ENCODE results near the gene SPTBN1. TPM values are rescaled to one million over a fixed set of nuclear protein-coding genes. Genes with fewer than 3 reads are reported as not detected.
A peak's percentile ranks its signal among the peaks of the same experiment; 100 is the strongest.

The SPTBN1 gene
- total RNA-seq, 1 donor from 2014 or later = 108 TPM

DNA sequence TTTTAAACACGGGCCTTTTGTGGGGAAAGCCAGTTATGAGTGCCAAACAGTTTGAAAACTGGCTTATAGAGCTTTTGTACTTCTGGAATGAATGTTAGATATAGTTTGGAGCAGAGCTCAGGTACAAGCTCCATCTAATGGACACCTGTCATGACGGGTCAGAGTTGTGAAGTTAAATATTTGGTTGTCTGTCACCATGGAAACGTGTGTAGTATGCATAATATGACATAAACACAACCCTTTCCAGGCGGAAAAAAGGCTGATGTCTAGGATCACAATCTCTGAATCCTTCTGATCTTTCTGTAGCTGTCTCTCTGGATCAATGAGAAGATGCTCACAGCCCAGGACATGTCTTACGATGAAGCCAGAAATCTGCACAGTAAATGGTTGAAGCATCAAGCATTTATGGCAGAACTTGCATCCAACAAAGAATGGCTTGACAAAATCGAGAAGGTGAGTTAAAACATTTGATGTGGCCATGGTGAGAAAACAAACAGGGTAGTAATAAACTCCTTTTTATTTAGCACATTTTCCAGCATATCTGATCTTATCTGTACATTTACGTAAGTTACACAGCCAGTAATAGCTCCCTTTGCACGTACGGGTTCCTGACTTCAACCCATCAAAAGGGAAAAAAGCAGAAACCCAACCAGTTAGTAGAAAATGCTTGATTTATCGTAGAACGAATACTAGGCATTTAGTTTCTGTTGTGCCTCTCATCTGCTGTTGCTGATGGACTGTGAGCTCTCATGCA, 186.7 kb downstream of the SPTBN1 start:
- ATAC-seq (no peak), DNase-seq (ENCODE audit: low spot score) (no peak)

GRCh38 chr2:54644236-54644635, 188.1 kb downstream of the SPTBN1 start:
- ATAC-seq (no peak), DNase-seq (ENCODE audit: low spot score) (no peak)

- ATAC-seq = no peak
- no peak for DNase-seq (ENCODE audit: low spot score)
Measured at GRCh38 chr2:54646170-54646927, 190.2 kb downstream of the SPTBN1 start.

DNA sequence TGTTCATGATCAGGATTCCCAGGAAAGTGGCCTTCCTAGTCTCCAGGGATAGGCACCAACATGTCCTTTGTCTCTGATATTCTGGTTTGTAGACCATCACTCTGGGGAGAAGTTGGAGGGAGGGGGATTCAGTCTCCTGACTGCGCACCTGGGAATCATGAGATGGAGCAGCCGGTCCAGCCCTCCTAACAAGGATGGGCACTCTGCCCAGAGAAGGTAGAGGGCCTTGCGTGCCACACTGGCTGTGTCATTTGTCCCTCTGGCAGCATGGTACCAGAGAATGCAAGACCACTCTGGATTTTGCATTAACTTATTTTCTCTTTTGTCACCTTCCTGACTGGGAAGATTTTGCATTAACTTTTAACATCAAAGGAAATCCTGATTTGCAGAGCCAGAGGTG, 192.1 kb downstream of the SPTBN1 start:
- DNase-seq (ENCODE audit: low spot score) = no peak
- ATAC-seq = no peak

DNA sequence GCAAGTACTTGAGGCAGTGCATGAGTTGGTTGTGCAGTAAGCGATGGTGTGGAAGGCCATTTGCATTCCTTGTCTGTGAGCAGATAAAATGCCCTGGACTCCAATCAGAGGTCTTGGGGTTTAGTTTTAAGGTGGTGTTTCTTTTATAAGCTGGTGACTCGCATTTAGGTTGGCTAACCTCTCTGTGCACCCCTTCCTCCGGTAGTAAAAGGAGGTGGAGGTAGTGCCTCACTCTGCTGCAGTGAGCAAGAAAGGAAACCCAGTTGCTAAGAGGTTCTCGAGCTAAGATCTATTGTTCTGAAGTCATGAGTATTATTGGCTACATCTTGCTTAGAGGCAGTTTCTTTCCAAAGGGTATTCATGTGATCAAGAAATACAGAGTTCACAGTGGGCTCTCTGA, 193.1 kb downstream of the SPTBN1 start:
- ATAC-seq (no peak), DNase-seq (ENCODE audit: low spot score) (no peak)

DNA sequence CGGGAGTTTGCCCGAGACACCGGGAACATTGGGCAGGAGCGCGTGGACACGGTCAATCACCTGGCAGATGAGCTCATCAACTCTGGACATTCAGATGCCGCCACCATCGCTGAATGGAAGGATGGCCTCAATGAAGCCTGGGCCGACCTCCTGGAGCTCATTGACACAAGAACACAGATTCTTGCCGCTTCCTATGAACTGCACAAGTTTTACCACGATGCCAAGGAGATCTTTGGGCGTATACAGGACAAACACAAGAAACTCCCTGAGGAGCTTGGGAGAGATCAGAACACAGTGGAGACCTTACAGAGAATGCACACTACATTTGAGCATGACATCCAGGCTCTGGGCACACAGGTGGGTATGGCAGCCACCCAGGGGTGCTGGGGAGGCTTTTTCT, 193.5 kb downstream of the SPTBN1 start:
- DNase-seq (ENCODE audit: low spot score) = no peak
- ATAC-seq = no peak

DNA sequence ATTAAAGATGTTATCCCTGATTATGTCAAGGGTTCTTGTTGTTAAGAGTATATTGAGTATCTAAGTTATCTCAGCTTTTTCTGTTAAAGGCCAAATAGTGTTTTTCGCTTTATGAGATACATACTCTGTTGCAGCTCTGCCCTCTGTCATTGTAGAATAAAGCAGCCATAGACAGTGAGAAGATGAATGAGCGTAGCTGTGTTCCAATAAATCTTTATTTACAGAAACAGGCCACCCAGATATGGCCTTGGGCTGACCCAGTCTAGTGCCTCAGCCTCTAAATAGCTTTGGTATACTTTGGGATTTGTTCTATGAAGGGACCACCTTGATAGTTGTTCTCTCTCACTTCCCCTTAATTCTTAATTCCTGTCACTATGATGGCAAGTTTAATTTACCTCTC, 194.5 kb downstream of the SPTBN1 start:
- no peak for ATAC-seq
- DNase-seq (ENCODE audit: low spot score) = no peak

- no peak for DNase-seq (ENCODE audit: low spot score)
- ATAC-seq = no peak
Measured at GRCh38 chr2:54651291-54651690, 195.2 kb downstream of the SPTBN1 start.

GRCh38 chr2:54652540-54652939, 196.4 kb downstream of the SPTBN1 start:
- DNase-seq (ENCODE audit: low spot score) (no peak), ATAC-seq (no peak)

- DNase-seq (ENCODE audit: low spot score) (no peak), ATAC-seq (no peak)
Measured at GRCh38 chr2:54653572-54654204, 197.6 kb downstream of the SPTBN1 start.

GRCh38 chr2:54655046-54655809, 199.1 kb downstream of the SPTBN1 start:
- DNase-seq (ENCODE audit: low spot score) (no peak), ATAC-seq (no peak)

DNA sequence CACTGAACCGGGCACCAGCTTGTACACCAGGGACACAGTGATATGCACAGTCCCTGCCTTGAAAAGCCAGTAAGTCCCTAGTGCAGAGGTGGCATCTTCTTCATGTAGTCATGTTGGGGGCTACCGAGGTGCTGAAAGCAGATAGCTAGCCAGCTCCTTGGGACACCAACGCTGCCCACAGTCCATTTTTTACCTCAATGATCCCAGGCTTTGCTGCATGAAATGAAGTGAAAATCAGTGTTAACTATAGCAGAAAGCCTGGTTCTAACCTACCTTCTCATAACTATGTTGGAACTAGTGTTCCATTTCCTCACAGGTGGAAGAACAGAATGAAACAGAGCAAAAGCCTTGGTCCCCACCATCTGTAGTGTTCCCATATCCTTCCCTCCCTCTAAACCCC, 200.7 kb downstream of the SPTBN1 start:
- no peak for DNase-seq (ENCODE audit: low spot score)
- ATAC-seq = no peak

- DNase-seq (ENCODE audit: low spot score) (peak; percentile 71), ATAC-seq (peak; percentile 94)
Measured at GRCh38 chr2:54657664-54658083, 201.5 kb downstream of the SPTBN1 start.

GRCh38 chr2:54658564-54659071, 202.5 kb downstream of the SPTBN1 start:
- ATAC-seq = no peak

GRCh38 chr2:54659527-54659926, 203.4 kb downstream of the SPTBN1 start:
- ATAC-seq = no peak
- DNase-seq (ENCODE audit: low spot score) = no peak

More at GRCh38 chr2:54658564-54659071, 202.5 kb downstream of the SPTBN1 start:
- DNase-seq (ENCODE audit: low spot score) = no peak

- ATAC-seq (no peak), DNase-seq (ENCODE audit: low spot score) (no peak)
Measured at GRCh38 chr2:54660752-54661151, 204.6 kb downstream of the SPTBN1 start.

DNA sequence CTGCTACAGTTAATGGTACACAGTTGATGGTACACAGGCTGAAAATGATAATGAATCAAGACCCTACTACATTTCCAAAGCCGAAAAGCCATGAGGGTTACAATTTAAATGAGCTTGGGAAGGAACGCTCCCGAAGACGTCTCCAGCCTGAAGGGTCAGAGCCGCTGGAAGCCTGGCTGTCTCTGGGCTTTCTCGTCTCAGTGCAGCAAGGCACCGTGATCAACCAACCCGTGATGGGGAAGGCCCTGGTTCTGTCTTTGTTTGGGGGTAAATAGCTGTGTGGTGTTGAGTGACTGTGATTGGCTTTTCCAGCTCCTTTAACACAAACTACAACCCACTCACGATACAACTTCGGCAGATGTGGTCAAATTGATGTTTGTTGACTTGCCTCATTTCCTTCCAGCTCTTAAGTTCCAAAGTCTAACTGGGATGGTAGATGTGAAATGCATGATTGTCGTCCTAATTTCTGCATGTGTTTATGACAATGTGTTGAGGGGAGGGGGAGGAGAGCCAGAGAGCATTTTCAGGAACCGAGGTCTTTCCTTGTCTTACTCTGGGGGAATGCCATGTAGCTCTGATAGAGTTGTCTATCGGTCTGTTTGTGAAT, 207.4 kb downstream of the SPTBN1 start:
- no peak for ATAC-seq

DNA sequence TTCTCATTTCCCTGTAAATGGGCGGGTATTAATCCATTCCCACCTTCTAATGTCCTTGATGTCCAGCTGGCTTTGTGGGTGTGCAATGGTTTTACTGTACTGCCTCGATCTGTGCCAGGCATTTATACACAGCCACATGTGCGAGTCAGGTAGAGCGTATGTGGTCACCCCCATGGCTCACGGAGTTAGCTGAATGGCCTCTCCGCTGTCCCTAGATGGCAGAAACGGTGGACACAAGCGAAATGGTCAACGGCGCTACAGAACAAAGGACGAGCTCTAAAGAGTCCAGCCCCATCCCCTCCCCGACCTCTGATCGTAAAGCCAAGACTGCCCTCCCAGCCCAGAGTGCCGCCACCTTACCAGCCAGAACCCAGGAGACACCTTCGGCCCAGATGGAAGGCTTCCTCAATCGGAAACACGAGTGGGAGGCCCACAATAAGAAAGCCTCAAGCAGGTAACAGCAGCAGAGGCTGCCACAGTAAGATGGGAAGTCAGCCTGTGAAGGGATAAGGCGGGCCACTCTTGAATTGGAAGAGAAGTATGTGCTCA, 208.2 kb downstream of the SPTBN1 start:
- ATAC-seq = no peak
- no peak for DNase-seq (ENCODE audit: low spot score)

More for the DNA sequence above, 207.4 kb downstream of the SPTBN1 start:
- no peak for DNase-seq (ENCODE audit: low spot score)

DNA sequence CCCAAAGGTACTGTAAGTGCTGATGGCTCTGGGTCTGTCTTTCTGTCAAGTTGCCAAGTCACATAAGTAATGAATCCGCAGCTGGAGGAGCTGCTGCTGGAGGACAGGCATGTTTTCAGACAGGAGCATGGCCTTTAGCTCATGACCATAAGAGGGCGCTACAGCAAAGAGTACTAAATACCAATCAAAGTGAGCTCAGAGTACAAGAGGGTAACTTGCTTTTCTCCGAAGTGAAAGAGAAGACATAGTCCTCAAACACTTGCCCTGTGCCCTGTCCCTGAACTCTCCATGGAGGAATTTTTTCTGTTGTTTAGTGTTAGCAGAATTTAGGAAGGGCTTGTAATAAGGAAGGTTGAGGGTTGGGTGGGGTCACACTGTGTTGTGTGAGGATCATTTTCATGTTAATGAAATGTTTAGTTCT, 209.3 kb downstream of the SPTBN1 start:
- ATAC-seq = peak; percentile 35
- DNase-seq (ENCODE audit: low spot score) = no peak

GRCh38 chr2:54666131-54666633, 210.1 kb downstream of the SPTBN1 start:
- ATAC-seq (peak; percentile 4), DNase-seq (ENCODE audit: low spot score) (no peak)
